GM18873 (cell line): ENCODE measurements around the gene GAPDHS.

Experiments
- ATAC-seq: cut with Tn5 transposase; IDR thresholded peaks from one replicate; pipeline ENCODE4 v1.9.1; 2021; ENCODE audit warnings: mild to moderate bottlenecking, moderate library complexity, moderate number of reproducible peaks; ENCODE audit not compliant: unreplicated experiment, low FRiP score

GAPDHS gene

DNA sequence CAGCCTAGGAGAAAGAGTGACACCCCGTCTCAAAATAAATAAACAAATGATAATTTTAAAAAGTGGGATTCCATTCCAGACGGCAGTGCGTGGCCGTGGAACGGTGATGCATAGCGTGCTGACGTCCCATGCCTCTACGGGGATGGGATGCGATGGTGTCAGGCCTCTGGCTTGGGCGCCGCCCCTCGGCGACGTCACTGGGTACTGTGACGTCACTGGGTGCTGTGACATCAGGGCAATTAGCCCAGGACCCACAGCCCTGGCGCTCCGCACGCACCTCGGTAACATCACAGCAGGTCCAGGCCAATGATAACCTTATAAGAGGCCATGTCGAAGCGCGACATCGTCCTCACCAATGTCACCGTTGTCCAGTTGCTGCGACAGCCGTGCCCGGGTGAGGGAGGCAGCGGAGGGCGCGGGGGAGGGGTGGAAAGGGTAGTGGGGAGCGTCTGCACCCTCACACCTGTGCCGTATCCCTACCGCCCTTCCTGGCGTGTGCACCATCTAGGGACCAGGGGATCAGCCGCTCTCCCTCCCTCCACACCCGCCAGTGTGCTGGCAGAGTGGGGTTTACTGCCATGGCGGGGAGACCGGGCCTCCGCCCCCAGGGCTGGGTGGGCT is at the start of gene GAPDHS:
TSS of gene GAPDHS (plus strand) at position 256 of the 621 bp plus-strand sequence. CDS start at position 328, 72 bp downstream.
- no peak for ATAC-seq

DNA sequence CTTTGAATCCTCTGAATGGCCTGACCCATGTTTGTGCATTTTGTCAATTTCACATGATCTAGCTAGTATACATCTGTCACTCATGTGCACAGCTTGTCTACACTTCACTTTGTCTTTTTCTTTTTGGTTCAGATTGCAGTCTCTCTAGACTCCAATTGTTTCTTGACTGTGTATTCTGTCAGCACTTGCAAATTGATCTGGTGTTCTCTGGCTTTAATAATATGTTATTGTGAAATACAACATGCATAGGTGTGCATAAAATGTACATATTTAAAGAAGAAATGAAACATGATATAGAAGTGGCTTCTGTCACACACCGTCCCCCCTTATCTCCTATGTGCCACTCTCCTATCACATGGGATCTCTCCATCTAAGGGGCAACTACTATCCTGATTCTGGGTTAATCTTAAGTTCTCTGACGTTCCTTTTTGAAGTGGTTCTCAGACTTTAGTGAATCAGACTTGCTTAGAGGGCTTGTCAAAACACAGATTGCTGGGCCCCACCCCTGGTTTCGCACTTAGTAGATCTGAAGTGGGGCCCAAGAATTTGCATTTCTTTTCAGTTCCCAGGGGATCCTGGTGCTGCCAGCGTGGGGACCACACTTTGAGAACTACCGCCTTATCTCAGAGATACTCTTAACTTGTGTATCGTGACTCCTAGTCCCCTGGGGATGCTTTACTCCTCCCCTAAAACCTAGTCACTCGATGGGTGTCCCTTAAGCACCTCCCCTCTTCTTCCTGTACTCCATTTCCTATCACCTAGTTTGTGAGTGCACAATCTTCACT is 48.8 kb upstream of the GAPDHS start:
- peak; percentile 53 for ATAC-seq

DNA sequence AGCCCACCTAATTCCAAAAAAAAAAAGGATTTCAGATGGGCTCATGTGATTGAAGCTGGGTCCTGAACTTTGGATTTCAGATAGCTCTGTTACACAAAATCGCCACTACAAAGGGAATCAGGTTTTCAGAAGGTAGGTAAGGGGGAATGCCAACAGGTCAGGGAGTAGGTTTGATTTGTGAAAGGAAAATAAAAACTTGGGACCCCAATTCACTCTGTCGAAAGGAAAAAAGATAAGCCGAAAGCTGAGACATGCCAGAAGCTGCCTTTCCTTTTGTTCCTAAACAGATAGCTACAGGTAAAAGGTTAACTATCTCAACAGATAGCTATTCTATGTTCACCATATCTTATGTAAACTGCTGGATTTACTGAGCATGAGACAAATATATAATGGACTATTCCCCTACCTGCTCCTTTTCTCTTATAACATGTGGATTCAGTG is 47.0 kb upstream of the GAPDHS start:
- no peak for ATAC-seq

DNA sequence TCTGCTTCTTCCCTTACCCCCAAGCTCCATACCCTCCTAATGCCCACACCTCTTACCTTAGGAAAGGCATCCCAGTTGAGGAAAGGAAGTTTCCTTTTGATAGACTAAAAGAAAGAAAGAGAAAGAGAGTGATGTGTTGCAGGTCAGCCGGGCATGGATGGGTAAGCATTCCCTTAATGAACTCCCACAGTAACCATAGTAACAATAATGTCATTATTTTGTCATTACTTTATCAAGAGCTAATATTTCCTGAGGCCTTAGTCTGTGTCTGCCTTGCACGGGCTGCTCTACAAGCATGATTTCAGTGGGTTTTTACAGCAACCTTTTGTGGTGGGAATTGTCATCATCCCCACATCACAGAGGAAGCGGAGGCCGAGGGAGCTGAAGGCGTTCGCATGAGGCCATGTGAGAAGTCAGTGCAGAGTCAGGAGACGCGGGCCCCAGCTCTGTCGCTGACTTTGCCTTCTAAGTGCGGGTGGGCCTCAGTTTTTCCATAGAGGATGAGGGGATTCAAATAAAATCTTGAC is 45.5 kb upstream of the GAPDHS start:
- ATAC-seq, result no peak

DNA sequence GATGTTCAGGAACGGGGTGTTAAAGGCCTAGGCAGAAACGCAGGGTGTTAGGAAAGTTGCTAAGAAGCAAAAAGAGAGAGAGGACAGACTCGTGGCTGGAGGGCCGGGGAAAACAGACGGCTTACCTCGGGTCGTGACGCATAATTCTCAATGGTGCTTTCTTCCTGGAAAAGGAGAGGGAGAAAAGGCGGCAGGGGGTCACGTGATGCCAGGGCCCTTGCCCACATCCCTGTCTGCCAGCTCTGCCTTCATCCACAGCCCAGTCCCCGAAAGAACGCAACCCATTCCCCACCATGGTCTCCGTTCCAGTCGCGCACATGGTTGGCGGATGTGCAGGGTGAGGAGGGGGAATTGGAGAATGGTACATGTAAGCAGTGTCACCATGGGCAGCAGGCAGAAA is 44.6 kb upstream of the GAPDHS start:
- ATAC-seq, result no peak

DNA sequence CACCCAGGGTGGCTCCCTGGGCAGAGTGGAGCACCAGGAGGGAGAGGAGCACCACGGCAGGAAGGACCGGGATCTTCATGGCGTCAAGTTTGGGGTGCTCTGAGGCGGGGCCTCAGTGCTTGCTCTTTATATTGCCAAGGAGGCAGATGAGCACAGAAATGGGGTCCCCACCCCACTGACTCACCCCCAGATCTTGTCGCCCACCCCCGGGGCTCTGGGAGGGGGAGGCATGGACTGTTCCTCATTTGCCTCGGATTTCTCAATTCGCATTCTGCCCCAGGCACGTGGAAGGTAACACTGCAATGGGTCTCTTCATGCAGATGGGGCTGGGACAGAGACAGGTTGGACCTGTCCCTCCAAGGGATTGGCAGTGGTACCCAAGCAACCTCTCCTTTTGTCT is 42.9 kb upstream of the GAPDHS start, which contains the start of gene KRTDAP:
TSS of gene KRTDAP (minus strand) at position 101 of the 400 bp plus-strand sequence. CDS start at position 79, 22 bp downstream.
- ATAC-seq, result no peak

DNA sequence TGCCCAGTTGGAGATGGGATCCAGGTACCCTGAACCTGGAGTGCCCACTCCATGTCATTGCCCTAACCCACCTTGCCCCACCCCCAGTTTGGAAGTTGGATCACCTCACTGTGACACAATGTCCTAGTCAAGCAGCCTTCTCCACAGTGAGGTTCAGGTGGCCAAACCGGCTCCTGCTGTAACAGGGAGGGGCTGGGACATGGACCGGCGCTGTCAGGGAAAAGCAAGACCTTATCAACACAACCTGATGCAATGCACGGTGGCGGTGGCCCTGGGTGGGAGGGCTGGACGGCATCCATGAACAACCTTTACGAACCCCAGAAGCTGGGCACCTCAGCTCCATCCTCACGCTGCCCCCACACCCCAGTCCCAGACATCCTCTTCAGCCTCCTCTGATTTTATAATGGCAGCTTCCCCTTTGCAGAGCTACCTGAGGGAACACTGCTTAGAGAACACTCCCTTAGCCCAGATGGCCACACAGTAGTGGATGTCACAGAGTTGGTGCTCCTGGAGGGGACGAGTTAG is 41.4 kb upstream of the GAPDHS start:
- no peak for ATAC-seq

DNA sequence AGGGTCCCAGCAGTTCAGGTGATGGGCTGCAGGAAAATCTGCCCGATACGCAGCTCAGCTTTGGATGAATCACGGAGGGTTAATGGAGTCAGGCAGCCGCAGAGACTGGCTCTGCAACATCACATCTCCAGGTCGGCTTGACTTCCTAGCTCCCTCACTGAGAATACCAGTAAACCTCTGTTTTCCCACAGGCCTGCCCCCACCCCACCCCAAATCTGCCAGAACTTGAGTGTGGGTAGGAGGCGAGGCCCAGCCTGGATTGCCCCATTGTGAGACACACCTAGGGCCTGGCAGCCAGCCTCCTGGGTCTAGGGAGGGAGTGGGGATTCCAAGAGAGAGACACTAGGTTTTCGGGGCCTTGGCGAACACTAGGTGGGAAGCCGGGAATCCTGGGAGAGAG is 39.3 kb upstream of the GAPDHS start:
- no peak for ATAC-seq

DNA sequence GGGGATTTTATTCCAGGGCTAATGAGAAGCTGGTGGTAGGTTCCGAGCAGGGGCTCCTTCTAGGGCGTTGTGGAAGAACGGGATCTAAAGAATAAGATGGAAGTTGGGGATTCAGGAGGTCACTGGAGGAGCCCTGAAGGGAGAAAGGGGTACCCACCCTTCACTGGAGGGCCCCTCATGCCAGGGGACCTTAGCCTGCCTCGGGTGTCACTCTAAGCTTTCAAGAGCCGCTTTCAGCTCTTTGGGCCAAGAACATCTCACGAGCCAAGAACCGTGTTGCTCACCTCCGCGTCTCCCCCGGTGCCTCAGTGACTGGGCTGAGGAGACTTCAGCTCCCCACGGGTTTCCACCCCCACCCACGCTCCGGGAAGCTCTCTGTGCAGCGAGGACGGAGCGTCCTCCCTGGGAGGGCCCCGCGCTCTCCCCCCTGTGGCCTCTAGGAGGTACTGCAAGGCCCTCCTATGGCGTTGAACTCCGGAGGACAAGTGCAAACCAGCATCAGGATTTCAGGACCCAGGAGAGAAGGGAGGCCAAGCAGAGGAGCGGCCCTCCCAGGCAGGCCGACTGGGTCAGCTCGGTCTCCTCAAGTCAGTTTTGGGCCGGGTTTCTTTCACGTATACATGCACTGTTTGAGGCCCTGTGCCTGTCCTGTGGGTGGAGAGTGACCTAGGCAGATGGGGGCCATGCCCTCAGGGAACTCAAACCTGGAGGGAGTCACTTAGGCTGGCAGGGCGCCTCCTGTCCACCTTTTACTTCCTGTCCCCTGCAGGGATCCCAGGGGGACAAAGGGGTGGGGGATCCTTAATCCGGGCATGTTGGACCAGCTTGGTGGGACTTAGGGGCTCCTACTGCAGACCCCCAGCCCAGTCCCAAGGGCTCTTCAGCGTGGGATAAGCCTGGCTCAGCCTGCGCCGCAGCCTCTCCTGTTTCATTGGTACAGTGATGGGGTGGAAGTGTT is 37.9 kb upstream of the GAPDHS start:
- no peak for ATAC-seq

DNA sequence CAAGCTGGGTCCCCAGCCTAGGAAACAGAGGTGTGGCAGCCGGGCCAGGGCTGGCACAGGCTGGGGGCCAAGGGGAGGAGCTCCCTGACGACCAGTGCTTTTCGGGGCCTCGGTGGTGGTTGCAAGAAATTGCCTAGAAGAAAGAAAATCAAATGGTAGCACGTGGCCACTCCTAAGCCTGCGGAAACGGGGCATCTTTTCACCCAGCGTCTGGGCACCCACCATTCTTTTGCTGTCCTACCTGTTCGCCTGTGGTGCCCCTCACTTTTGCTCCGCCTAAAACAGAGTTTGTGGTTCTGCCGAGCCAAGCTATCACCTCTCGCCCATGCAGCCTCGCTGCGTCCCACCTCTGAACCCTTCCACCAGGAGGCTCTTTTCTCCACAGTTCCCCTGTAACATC is 35.9 kb upstream of the GAPDHS start:
- no peak for ATAC-seq

DNA sequence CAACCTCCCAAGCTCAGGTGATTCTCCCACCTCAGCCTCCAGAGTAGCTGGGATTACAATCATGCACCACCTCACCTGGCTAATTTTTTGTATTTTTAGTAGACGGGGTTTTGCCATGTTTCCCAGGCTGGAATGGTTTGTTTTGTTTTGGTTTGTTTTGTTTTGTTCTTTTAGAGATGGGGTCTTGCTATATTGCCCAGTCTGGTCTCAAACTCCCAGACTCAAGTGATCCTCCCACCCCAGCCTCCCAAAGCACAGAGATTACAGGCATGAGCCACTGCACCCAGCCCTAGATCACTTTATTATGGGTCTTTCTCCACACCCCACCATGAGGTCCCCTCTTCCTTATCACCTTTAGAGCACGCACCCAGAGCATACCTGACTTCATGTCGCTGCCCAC is 35.0 kb upstream of the GAPDHS start:
- ATAC-seq, result no peak

DNA sequence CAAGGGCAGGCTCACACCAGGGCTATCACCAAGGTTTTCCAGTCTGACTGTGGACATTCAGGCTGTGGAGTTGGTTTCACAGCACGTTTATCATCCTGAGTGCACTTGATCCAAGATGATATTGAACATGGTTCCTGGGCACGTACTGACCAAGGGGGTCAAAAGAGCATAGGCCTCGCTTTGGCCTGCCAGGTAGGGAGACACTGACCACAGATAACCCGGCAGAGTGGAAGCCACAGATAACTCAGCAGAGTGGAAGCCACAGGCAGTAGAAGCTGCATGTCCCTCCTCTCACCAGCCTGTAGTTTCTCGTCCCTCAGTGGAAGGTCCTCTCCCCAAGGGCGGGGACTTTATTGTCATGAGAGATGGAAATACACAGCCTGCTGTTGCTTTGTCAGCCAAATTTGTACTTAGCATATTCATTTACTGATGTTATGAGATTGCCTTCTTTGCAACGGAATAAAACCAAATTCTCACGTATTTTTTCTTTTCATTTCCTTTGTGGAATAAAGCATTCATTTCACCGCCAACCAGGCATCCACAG is 34.2 kb upstream of the GAPDHS start:
- no peak for ATAC-seq

DNA sequence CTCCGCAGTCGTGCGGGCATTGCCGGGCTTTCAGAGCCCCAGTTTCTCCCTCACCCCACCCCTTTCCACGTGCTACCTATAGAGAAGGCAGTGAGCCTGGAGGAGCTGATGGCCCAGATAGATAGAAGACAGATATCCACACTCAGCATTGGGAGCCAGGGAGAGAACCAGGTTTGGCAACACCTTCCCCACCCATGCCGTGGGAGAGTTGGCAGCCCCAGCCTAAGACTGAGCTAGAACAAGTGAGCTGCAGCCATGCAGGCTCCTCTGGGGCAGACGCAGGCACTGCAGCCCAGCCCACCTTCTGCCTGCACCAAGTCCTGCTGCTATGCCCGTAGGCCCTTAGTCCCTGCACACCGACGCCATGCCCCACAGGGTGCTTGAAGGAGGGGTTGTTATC is 32.6 kb upstream of the GAPDHS start:
- ATAC-seq, result no peak

DNA sequence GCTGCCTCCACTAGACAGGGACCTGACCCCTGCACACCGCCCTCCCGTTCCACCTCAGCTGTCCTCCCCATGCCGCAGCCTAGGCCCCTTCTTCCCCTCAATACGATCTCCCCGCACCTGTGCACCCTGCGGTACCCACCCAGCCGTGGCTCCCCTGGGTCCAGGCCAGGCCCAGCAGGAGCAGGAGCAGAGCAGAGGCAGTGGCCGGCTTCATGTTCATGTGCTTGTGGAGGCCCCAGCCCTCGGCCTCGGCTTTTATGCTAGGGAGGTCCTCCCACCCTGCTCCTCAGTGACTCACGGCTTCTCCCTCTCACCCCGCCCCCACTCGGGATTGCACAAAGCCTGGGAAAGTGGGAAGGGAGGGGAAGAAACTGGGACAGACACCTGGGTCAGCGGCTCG is 31.6 kb upstream of the GAPDHS start:
- ATAC-seq, result no peak

DNA sequence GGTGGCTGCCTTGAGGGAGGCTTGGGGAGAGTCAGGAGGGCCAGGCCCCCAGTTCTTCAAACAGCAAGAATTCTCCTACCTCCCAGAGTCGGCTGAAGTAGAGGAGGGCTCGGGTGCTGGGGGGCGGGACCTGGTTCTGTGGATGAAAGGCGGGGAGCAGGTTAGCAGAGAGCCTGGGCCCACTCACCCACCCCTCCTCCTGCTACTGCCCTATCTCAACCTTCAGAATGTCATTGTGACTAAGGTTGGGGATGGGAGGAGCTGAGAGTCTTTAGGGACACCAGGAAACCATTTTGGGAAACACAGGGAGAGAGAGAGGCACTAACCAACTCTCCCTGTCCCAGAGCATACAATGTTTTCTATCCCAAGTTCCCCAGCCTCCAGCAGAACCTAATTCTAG is 30.5 kb upstream of the GAPDHS start:
- no peak for ATAC-seq

DNA sequence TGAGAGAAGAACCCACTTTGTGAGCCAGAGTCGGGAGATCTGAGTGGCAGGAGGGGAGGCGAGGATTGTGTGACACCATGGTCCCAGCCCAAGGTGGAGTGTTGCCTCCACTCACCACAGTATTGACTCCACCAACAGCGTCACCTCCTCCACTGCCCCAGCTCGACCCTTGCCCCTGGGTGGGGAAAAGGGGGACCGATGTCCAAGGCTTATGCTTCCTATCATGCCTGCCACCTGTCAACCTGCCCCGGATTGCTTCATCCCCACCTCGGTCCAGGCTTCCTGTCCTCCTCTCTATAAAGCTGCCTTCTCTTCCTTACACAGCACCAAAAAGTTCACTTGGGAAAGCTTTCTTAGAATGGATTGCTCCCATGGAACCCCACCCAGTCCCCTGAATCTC is 27.2 kb upstream of the GAPDHS start:
- no peak for ATAC-seq

DNA sequence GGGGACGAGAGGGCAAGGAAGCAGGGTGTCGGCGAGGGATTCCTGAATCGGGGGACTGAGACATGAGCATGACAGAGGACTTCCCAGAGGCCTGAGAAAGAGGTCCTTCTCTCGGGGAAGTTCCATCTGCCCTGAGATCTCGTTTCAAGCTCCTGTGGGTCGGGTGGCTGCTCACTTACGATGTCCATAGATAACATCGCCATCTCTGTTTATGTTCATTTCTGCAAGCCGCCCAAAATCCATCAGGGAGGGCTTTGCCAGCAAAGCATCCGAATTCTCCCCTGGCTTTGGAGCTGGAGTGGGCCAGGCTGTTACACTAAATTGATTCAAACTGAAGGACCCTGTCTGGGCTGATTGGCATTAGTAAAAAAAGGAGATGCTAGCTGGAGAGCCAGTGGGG is 25.7 kb upstream of the GAPDHS start:
- ATAC-seq, result no peak

DNA sequence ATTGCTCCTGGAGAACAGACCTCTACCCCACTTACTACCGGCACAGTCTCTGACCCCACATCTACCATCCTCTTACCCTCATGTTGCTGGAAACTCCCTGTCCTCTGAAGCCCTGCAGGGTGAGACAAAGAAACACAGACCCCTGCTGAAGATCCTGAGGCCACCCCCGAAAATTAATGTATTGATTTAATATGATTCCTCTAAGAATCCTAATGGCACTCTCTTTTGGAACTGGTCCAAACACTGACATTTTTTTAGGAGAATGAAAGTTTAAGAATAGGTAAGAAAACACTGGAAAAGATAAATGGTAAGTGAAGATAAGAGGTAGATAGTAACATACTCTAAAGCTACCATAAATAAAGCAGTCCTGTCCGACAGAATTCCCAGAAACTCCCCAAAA is 25.1 kb upstream of the GAPDHS start:
- no peak for ATAC-seq

DNA sequence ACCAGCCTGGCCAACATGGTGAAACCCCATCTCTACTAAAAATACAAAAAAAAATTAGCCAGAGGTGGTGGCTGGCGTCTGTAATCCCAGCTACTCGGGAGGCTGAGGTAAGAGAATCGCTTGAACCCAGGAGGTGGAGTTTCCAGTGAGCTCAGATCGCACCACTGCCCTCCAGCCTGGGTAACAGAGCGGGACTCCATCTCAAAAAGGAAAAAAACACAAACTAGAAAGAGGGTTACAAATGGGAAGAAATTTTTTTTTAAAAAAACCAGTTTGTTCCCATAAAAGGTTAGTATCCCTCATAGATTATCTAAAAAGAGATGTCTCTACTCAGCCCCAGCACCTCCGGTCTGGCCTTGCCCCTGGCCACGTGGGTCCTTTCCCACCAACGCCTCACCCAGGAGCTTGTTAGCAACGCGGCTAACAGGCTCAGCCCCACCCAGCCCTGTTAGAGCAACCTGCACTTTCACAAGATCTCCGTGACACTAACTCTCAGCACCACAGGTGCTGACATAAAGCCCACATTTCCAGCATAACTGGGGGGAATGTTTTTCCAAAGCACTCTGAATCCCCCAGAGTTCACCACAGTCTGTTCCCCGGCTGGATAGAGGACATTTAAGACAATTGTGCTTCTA is 24.1 kb upstream of the GAPDHS start:
- no peak for ATAC-seq
